ENCODE data around the gene SCAMP4. TPM values are rescaled to one million over a fixed set of nuclear protein-coding genes. Genes with fewer than 3 reads are reported as not detected.

Gene SCAMP4
- total and polyA plus RNA-seq, 2 of the 13 experiments (the other 11 are each of a cell fraction or from before 2014, with no cell fraction given) = 10.7 to 13.7 TPM

DNA sequence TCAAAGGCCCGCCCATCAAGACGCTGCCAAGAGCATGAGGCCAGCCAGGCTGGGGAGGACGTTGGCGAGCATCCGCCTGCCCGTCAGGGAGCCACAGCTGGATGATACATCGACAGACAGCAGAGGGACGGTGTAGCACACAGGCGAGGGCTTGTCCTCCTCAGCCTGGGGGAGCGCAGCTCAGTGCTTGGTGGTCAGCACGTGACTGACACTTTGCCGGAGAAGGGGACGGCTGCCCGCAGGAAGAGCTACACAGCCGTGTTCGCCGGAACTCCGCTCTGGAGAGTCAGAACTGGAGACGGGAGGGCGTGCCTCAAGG, 69.9 kb downstream of the SCAMP4 start:
- Histone ChIP-seq H2AFZ (ENCODE audit: low read length) (no peak overlapping the region), H3K27ac (ENCODE audit: extremely low read length, insufficient read depth, low read length) (no peak overlapping the region), H3K79me2 (ENCODE audit: insufficient read depth, low read length) (peaks cover 3% of the 10 kb centered on the region), H3K4me1 (ENCODE audit: insufficient read depth, low read length) (no peaks in the 10 kb centered on the region), H3K27me3 (ENCODE audit: control insufficient read depth in 1 of 2, insufficient read depth in 2 of 2, low read length in 2 of 2) (no peaks in the 10 kb centered on the region), H3K36me3 (replicated peaks in 1 of 2; ENCODE audit: control insufficient read depth in 1 of 2, insufficient read depth in 2 of 2, low read length in 2 of 2) (peaks cover 12 to 40% of the 10 kb centered on the region in 2 experiments), H4K20me1 (ENCODE audit: insufficient read depth, low read length) (peaks cover 8% of the 10 kb centered on the region; the same call in 1 of the 2 replicates), H3K9me3 (ENCODE audit: low read length) (no peaks in the 10 kb centered on the region), H3K4me2 (ENCODE audit: low read depth, low read length) (no peak overlapping the region), H3K9ac (ENCODE audit: insufficient read depth, low read depth, low read length) (no peak overlapping the region), H3K4me3 (replicated peaks in 1 of 3; ENCODE audit: insufficient read depth in 1 of 3, low read depth in 2 of 3, low read length in 3 of 3) (no peak overlapping the region)
- intact Hi-C loops (cut with micrococcal nuclease; ENCODE audit: unreplicated experiment) = no loop called here
- POLR2A ChIA-PET = no interaction called here
- ATAC-seq = no peak
- CTCF ChIA-PET (ENCODE audit: low intra/inter-chr PET ratio, low total read pairs) = no interaction called here
- BruUV-seq (replicated peaks) = no TSS peak
- FAIRE-seq = no peak
- in situ Hi-C loops (cut with HindIII; ENCODE audit: extremely low pct_ligation_motif_present, low pct_unique_long_range_greater_than_20kb) = no loop called here
- DNase-seq (ENCODE audit: low spot score) = no peak
- WGBS (ENCODE audit: low lambda C conversion rate) = 100% methylated on average over 7 of the region's 20 CpGs
- TF ChIP-seq KDM5A (IDR thresholded peaks at IDR 0.05; ENCODE audit: borderline replicate concordance, low read length) (no peak), TMF1 (CRISPR knock-in tag; IDR thresholded peaks at IDR 0.05; ENCODE audit: low read depth) (no peak), MTF2 (CRISPR knock-in tag; IDR thresholded peaks at IDR 0.05; ENCODE audit: borderline replicate concordance) (no peak), MATR3 (CRISPR knock-in tag; IDR thresholded peaks at IDR 0.05) (no peak), KAT8 (CRISPR knock-in tag; IDR thresholded peaks at IDR 0.05) (no peak), RNF2 (conservative IDR thresholded peaks at IDR 0.05; ENCODE audit: low read depth) (no peak), GTF3A (CRISPR knock-in tag; conservative IDR thresholded peaks at IDR 0.05) (no peak), SMC3 (IDR thresholded peaks at IDR 0.05; ENCODE audit: low read length) (no peak), SRY (CRISPR knock-in tag; IDR thresholded peaks at IDR 0.05) (no peak), JUN (CRISPR knock-in tag; IDR thresholded peaks at IDR 0.05) (no peak)
- TF ChIP-seq, protein P1, sequence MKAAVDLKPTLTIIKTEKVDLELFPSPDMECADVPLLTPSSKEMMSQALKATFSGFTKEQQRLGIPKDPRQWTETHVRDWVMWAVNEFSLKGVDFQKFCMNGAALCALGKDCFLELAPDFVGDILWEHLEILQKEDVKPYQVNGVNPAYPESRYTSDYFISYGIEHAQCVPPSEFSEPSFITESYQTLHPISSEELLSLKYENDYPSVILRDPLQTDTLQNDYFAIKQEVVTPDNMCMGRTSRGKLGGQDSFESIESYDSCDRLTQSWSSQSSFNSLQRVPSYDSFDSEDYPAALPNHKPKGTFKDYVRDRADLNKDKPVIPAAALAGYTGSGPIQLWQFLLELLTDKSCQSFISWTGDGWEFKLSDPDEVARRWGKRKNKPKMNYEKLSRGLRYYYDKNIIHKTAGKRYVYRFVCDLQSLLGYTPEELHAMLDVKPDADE (CRISPR knock-in tag; IDR thresholded peaks at IDR 0.05) = no peak
- TF ChIP-seq, protein P2, sequence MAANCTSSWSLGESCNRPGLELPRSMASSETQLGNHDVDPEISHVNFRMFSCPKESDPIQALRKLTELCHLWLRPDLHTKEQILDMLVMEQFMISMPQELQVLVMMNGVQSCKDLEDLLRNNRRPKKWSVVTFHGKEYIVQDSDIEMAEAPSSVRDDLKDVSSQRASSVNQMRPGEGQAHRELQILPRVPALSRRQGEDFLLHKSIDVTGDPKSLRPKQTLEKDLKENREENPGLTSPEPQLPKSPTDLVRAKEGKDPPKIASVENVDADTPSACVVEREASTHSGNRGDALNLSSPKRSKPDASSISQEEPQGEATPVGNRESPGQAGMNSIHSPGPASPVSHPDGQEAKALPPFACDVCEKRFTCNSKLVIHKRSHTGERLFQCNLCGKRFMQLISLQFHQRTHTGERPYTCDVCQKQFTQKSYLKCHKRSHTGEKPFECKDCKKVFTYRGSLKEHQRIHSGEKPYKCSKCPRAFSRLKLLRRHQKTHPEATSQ (CRISPR knock-in tag; IDR thresholded peaks at IDR 0.05; ENCODE audit: borderline replicate concordance) = no peak
- TF ChIP-seq, protein P3, sequence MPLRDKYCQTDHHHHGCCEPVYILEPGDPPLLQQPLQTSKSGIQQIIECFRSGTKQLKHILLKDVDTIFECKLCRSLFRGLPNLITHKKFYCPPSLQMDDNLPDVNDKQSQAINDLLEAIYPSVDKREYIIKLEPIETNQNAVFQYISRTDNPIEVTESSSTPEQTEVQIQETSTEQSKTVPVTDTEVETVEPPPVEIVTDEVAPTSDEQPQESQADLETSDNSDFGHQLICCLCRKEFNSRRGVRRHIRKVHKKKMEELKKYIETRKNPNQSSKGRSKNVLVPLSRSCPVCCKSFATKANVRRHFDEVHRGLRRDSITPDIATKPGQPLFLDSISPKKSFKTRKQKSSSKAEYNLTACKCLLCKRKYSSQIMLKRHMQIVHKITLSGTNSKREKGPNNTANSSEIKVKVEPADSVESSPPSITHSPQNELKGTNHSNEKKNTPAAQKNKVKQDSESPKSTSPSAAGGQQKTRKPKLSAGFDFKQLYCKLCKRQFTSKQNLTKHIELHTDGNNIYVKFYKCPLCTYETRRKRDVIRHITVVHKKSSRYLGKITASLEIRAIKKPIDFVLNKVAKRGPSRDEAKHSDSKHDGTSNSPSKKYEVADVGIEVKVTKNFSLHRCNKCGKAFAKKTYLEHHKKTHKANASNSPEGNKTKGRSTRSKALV (CRISPR knock-in tag; IDR thresholded peaks at IDR 0.05) = no peak
- TF ChIP-seq, protein P4, sequence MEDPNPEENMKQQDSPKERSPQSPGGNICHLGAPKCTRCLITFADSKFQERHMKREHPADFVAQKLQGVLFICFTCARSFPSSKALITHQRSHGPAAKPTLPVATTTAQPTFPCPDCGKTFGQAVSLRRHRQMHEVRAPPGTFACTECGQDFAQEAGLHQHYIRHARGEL (CRISPR knock-in tag; IDR thresholded peaks at IDR 0.05) = no peak
- TF ChIP-seq, protein P5, sequence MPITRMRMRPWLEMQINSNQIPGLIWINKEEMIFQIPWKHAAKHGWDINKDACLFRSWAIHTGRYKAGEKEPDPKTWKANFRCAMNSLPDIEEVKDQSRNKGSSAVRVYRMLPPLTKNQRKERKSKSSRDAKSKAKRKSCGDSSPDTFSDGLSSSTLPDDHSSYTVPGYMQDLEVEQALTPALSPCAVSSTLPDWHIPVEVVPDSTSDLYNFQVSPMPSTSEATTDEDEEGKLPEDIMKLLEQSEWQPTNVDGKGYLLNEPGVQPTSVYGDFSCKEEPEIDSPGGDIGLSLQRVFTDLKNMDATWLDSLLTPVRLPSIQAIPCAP (CRISPR knock-in tag; IDR thresholded peaks at IDR 0.05; ENCODE audit: low read depth) = no peak

Measured in HepG2 (cell line).